ENCODE data around the gene HEPH. TPM values are rescaled to one million over a fixed set of nuclear protein-coding genes. Genes with fewer than 3 reads are reported as not detected.
"Not testable (repeated sequence)": the region's sequence is repeated elsewhere in the genome, so short reads cannot be mapped to it uniquely, and the experiment has no call there.

Gene HEPH
- total RNA-seq, 1 experiment from 2014 or later: 0.85 TPM

DNA sequence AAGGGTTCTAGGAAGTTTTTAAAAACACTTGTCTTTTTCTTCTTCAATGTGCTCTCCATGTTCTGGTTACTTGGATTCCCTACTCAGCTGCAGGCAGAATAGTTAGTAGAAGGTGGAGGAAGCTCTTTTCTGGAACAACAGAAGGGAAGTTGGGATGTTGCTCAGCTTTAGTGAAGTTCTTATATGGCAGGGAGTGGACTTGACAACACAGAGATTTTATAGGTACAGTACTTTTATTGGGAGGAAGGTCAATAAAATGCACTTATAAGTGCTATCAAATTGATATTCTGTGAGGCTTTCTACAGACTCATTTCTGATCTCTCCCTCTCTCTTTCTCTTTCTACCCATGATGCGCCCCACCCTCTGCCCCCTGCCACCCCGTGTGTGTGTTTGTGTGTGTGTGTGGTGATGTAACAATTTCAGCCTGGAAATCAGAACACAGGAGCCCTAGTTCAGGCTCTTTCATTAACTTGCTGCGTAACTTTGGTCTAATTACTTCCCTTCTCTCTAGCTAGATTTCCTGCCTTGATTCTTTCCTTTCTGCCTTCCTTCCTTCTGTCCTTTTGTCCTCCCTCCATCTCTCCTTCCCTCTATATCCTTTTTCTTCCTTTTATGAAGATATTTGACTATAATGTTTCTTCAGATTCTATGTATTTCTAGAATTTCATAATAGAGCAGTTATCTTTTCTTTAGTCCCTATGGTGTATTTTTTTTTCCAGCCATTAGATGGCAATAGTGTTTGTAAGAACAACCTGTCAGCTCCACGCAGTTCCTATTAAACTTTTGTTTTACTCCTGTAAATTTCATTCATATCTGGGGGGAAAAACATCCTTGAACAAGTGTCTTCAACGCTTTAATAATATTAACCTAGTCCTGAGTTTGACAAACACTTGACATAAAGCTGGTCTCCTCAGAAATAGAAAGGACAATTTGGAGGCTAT is 37.1 kb downstream of the HEPH start:
- no peak for DNase-seq (ENCODE audit: low spot score)

DNA sequence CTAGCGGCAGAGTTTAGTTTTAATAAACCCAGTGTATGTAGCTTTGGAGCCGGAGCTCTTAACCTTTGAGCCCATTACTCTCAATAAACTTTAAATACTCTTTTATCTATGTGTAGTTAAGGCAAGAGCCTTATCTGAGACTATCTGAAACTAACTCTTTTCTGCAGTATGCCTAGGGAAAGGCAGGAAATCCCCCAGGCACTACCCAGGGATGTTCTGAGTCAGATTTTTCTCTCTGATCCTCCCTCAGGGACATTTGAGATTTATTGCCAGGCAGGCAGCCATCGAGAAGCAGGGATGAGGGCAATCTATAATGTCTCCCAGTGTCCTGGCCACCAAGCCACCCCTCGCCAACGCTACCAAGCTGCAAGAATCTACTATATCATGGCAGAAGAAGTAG is 39.1 kb downstream of the HEPH start:
- no peak for DNase-seq (ENCODE audit: low spot score)

DNA sequence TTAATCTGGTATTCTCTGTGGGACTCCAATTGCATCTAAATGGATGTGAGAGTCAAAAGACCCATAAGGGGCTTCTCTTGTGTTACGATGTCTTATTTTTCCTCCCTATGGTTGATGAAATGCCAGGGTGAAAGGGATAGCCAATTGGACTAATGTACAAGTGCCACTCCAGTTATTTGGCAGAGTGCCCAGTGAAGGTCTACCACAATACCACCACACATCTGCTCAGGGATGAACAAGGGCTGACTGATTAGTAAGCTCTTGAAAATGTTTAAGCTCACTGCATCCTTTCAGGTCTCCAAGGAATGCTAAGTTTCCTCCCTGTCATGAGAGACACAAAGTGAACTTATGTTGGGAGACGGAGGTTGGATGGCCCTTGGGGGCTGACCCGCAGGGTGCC is 57.8 kb downstream of the HEPH start:
- no peak for DNase-seq (ENCODE audit: low spot score)

DNA sequence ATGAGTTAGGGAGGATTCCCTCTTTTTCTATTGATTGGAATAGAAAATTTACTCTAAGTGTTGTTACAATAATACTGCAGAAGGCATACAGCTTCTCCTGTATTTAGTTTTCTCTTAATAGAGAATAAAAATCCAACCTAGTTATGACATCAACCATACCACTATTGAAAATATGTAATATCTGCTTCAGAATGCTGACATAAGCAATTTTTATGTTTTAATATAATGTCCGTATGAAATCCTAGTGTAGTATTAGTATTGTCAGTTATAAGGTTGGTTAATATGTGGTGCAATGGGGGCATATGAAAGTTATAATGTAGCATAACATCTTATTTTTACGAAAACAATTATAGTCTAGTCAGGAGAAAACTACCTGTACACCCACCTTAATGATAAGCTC is 68.2 kb downstream of the HEPH start:
- DNase-seq (ENCODE audit: low spot score): no peak

DNA sequence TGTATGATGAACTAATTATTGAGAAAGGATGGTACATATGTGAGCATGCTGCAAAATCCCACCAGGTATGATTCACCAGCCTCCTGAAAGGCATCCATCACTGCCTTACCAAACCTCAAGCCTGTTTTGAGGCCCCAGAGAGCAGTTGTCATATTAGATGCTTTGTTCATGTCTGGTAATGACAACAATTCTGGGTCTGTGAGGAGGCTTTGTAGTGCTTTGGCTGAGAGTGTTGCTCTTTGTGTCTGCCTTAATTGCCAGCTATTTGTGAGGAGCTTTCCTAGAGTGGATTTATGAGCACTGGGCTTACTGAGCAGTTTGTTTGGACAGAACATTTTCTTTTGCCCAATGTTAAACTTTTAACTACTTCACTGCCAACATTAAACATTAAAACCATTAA is 69.2 kb downstream of the HEPH start:
- no peak for DNase-seq (ENCODE audit: low spot score)

DNA sequence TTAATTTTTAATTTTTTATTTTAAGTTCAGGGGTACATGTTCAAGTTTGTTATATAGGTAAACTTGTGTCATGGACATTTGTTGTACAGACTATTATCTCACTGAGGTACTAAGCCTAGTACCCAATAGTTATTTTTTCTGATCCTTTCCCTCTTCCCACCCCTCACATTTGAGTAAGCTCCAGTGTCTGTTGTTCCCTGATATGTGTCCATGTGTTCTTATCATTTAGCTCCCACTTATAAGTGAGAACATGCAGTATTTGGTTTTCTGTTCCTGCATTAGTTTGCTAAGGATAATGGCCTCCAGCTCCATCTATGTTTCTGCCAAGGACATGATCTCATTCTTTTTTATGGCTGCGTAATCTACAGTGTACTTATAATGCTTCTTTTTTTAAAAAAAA is 69.9 kb downstream of the HEPH start:
- DNase-seq (ENCODE audit: low spot score): not testable (repeated sequence)

DNA sequence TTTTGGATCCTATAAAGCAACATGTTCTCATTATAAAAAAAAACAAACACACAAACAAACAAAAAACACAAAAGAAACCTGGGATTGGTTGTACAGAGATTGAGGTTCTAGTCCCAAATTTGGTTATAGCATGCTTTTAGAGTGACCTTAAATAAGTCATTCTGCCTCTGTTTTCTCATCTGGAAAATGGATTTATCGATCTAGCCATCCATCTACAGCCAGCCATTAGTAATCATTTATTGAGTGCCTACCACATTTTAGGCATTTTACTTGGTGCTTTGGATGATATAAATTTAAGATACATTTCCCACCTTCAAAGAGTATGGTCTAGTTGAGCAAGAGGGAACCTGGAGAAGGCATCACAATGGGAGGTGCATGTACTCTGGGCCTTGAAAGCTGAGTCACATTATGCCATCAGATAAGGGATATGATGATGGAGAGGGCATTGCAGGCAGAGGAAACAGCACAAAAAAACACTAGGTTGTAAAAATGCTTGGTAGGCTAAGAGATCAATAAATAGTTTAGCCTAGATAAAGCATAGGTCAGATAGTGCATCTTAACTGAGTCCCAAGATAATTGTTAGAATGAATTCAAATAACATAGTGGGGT is 91.4 kb downstream of the HEPH start:
- no peak for DNase-seq (ENCODE audit: low spot score)

DNA sequence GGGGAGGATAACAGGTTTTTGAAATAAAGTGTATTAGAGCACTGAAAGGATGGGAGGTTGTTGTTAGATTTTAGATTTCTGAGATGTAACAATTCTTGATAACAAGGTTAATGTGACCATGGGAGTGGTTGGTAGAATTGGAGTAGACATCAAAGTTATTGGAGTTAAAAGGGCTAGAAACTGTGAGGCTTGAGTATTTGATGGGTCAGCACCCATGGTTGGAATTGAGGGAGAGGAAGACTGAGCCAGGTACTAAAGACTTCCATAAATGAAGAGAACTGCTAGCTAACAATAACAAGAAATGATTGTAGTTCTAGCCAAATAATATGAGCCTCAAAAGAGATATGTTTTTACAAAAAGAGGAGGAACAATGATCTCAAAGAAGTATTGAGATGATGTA is 98.8 kb downstream of the HEPH start:
- DNase-seq (ENCODE audit: low spot score): no peak

Other genes starting within 250 kb of the HEPH start
- gene VSIG4, start 124.2 kb upstream of the HEPH start, total RNA-seq (2014; rRNA removed; shearing (Covaris generic)): not detected in 2 replicates